Measurements from ENCODE around the gene TTLL10. TPM values are rescaled to one million over a fixed set of nuclear protein-coding genes. Genes with fewer than 3 reads are reported as not detected.

TTLL10 gene
- polyA plus RNA-seq, 1 donor from 2014 or later, result not detected

- H4K20me1 ChIP-seq (ENCODE audit: insufficient read depth), result no peaks in the 10 kb centered on the region
- no peaks in the 10 kb centered on the region for H3K79me2 ChIP-seq (replicated peaks; ENCODE audit: insufficient read depth, low read length)
- no peaks in the 10 kb centered on the region for H3K9me2 ChIP-seq (ENCODE audit: insufficient read depth, low read length)
- no peak for TF ChIP-seq TAF1 (IDR thresholded peaks at IDR 0.05; ENCODE audit: low read depth)
- TF ChIP-seq, protein P1, sequence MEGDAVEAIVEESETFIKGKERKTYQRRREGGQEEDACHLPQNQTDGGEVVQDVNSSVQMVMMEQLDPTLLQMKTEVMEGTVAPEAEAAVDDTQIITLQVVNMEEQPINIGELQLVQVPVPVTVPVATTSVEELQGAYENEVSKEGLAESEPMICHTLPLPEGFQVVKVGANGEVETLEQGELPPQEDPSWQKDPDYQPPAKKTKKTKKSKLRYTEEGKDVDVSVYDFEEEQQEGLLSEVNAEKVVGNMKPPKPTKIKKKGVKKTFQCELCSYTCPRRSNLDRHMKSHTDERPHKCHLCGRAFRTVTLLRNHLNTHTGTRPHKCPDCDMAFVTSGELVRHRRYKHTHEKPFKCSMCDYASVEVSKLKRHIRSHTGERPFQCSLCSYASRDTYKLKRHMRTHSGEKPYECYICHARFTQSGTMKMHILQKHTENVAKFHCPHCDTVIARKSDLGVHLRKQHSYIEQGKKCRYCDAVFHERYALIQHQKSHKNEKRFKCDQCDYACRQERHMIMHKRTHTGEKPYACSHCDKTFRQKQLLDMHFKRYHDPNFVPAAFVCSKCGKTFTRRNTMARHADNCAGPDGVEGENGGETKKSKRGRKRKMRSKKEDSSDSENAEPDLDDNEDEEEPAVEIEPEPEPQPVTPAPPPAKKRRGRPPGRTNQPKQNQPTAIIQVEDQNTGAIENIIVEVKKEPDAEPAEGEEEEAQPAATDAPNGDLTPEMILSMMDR (IDR thresholded peaks at IDR 0.05; ENCODE audit: poor library complexity, severe bottlenecking), result no peak
- no peak for TF ChIP-seq POLR2AphosphoS5 (IDR thresholded peaks at IDR 0.05)
- TF ChIP-seq EP300 (conservative IDR thresholded peaks at IDR 0.05; ENCODE audit: poor library complexity, severe bottlenecking), result no peak
- TF ChIP-seq EZH2 (IDR thresholded peaks at IDR 0.05; ENCODE audit: borderline replicate concordance, insufficient read depth, low read length, poor library complexity, severe bottlenecking), result no peak
- TF ChIP-seq SMC3 (conservative IDR thresholded peaks at IDR 0.05; ENCODE audit: poor library complexity), result no peak
- no peak for TF ChIP-seq MXI1 (conservative IDR thresholded peaks at IDR 0.05; ENCODE audit: poor library complexity, severe bottlenecking)
- no peak for TF ChIP-seq RAD21 (conservative IDR thresholded peaks at IDR 0.05)
- TF ChIP-seq REST (IDR thresholded peaks at IDR 0.05; ENCODE audit: borderline replicate concordance), result no peak
- no peak overlapping the region for H3K4me2 ChIP-seq (ENCODE audit: low read length)
- H3K4me3 ChIP-seq (ENCODE audit: low read length), result no peak overlapping the region
- H2AFZ ChIP-seq (ENCODE audit: low read depth, low read length), result no peak overlapping the region
- H3K27ac ChIP-seq (ENCODE audit: low read length), result no peak overlapping the region
- no peak overlapping the region for H3K9ac ChIP-seq (ENCODE audit: low read length)
- no peaks in the 10 kb centered on the region for H3F3A ChIP-seq (ENCODE audit: insufficient read depth, low read length, poor library complexity, severe bottlenecking)
- H3K27me3 ChIP-seq (ENCODE audit: insufficient read depth, low read depth, low read length), result no peaks in the 10 kb centered on the region
- H3K36me3 ChIP-seq (ENCODE audit: insufficient read depth, low read length), result no peaks in the 10 kb centered on the region
- H3K9me3 ChIP-seq (ENCODE audit: low read length), result no peaks in the 10 kb centered on the region
These were observed 11.6 kb downstream of the TTLL10 start for GRCh38 chr1:1185101-1185765.

DNA sequence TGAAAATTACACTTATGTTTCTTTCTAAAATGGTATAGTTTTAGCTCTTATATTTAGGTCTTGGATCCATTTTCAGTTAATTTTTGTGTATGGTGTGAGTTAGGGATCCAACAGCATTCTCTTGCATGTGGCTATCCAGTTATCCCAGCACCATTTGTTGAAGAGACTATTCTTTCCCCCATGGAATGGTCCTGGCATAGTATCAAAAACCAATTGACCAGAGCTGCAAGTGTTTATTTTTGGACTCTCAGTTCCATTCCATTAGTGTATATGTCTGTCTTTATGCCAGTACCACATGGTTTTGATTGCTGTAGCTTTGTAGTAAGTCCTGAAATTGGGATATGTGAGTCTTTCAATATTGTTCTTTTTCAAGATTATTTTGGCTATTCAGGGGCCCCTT is 14.3 kb downstream of the TTLL10 start:
- Histone ChIP-seq H3K9ac (ENCODE audit: low read length) (no peak overlapping the region), H3K4me2 (ENCODE audit: low read length) (no peak overlapping the region), H3K79me2 (replicated peaks; ENCODE audit: insufficient read depth, low read length) (no peaks in the 10 kb centered on the region), H3K27me3 (ENCODE audit: insufficient read depth, low read depth, low read length) (no peaks in the 10 kb centered on the region), H4K20me1 (ENCODE audit: insufficient read depth) (no peaks in the 10 kb centered on the region), H3K9me3 (ENCODE audit: low read length) (no peaks in the 10 kb centered on the region), H3K36me3 (ENCODE audit: insufficient read depth, low read length) (no peaks in the 10 kb centered on the region), H3K27ac (ENCODE audit: low read length) (no peak overlapping the region), H3K9me2 (ENCODE audit: insufficient read depth, low read length) (no peaks in the 10 kb centered on the region), H3K4me3 (ENCODE audit: low read length) (no peak overlapping the region), H2AFZ (ENCODE audit: low read depth, low read length) (no peak overlapping the region), H3F3A (ENCODE audit: insufficient read depth, low read length, poor library complexity, severe bottlenecking) (no peaks in the 10 kb centered on the region)
- TF ChIP-seq REST (IDR thresholded peaks at IDR 0.05; ENCODE audit: borderline replicate concordance) (no peak), EP300 (conservative IDR thresholded peaks at IDR 0.05; ENCODE audit: poor library complexity, severe bottlenecking) (no peak), POLR2AphosphoS5 (IDR thresholded peaks at IDR 0.05) (no peak), EZH2 (IDR thresholded peaks at IDR 0.05; ENCODE audit: borderline replicate concordance, insufficient read depth, low read length, poor library complexity, severe bottlenecking) (no peak), RAD21 (conservative IDR thresholded peaks at IDR 0.05) (no peak), TAF1 (IDR thresholded peaks at IDR 0.05; ENCODE audit: low read depth) (no peak), SMC3 (conservative IDR thresholded peaks at IDR 0.05; ENCODE audit: poor library complexity) (no peak), MXI1 (conservative IDR thresholded peaks at IDR 0.05; ENCODE audit: poor library complexity, severe bottlenecking) (no peak)
- TF ChIP-seq, protein P1 (IDR thresholded peaks at IDR 0.05; ENCODE audit: poor library complexity, severe bottlenecking), result no peak
